Lower leg skin (tissue), 3 donors: ENCODE measurements around the gene CCDC116.

Experiments
- POLR2A ChIP-seq, 2 donors: fragments of 450-650 bp; IDR thresholded peaks; one replicate each; pipeline ENCODE4 v1.6.1; 2016 to 2017; ENCODE audit warnings: antibody characterized with exemption in 2 of 2, mild to moderate bottlenecking in 1 of 2, moderate library complexity in 1 of 2
- TF ChIP-seq, protein P1 (sequence below), 3 donors: fragments of 450-650 bp; IDR thresholded peaks; one replicate each; pipeline ENCODE4 v1.5.1; 2016; ENCODE audit warnings: antibody characterized with exemption in 3 of 3, mild to moderate bottlenecking in 3 of 3, moderate library complexity in 2 of 3

DNA sequence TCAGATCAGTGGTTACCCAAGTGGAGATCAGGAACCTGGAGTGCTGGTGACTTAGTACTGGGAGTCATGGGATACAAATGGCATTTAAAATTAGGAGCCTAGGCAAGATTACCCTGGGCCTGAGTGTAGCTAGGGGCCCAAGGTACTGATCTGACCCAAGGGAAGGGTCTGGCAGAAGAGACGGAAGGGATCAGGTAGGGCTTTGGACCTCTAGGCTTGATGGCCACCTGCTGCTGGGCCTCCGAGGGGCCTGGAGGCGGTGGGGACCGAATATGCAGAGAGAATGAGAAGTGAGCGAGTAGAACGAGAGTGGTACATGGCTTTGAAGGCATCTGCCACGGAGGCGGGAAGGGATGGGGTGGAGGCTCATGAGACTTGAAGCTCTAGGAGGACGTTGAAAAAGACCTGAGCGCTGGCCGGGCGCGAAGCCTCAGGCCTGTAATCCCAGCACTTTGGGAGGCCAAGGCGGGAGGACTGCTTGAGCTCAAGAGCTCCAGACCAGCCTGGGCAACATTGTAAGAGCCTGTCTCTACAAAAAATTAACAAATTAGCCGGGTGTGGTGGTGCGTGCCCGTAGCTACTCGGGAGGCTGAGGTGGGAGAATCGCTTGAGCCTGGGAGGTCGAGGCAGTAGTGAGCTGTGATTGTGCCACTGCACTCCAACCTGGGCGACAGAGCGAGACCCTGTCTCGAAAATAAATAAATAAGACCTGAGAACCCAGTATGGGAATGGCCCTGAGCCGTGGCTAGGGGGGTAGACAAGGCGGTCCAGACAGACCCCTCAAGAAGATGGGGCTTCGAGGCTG lies 32.7 kb downstream of the CCDC116 start:
- TF ChIP-seq, protein P1, sequence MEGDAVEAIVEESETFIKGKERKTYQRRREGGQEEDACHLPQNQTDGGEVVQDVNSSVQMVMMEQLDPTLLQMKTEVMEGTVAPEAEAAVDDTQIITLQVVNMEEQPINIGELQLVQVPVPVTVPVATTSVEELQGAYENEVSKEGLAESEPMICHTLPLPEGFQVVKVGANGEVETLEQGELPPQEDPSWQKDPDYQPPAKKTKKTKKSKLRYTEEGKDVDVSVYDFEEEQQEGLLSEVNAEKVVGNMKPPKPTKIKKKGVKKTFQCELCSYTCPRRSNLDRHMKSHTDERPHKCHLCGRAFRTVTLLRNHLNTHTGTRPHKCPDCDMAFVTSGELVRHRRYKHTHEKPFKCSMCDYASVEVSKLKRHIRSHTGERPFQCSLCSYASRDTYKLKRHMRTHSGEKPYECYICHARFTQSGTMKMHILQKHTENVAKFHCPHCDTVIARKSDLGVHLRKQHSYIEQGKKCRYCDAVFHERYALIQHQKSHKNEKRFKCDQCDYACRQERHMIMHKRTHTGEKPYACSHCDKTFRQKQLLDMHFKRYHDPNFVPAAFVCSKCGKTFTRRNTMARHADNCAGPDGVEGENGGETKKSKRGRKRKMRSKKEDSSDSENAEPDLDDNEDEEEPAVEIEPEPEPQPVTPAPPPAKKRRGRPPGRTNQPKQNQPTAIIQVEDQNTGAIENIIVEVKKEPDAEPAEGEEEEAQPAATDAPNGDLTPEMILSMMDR (IDR thresholded peaks at IDR 0.05), result no peak
- TF ChIP-seq POLR2A (IDR thresholded peaks at IDR 0.05), result no peak
